ENCODE data around the gene DGKB.

GRCh38 chr7:14336256-14336655 lies 566.3 kb downstream of the DGKB start:
- TF ChIP-seq YY1 (IDR thresholded peaks at IDR 0.05; ENCODE audit: insufficient read depth, insufficient read length), result no peak
- TF ChIP-seq SUZ12 (IDR thresholded peaks at IDR 0.05; ENCODE audit: extremely low read depth, insufficient read depth, insufficient read length), result no peak

Data from NT2/D1 (cell line).